Endothelial cell of umbilical vein (primary cell): ENCODE measurements around the gene NMB.
"Not testable (repeated sequence)": the region's sequence is repeated elsewhere in the genome, so short reads cannot be mapped to it uniquely, and the experiment has no call there.

Experiments
- JUN ChIP-seq: IDR thresholded peaks from 2 replicates; pipeline ENCODE4 v1.6.1; 2011; ENCODE audit warnings: borderline replicate concordance, low read depth; ENCODE audit not compliant: insufficient read length, insufficient read depth
- POLR2A ChIP-seq: IDR thresholded peaks from 2 replicates; pipeline ENCODE4 v1.6.1; 2012; ENCODE audit warnings: low read depth, mild to moderate bottlenecking, control low read depth, low read length
- TF ChIP-seq, protein P1 (sequence below), 2 donors: IDR thresholded peaks; 1 replicate in 1 of 2; 2 replicates in 1 of 2; pipeline ENCODE4 v1.5.1; 2011; ENCODE audit warnings: low read length in 2 of 2, mild to moderate bottlenecking in 2 of 2, moderate library complexity in 2 of 2, control low read depth in 1 of 2, inconsistent platforms in 1 of 2, low read depth in 1 of 2; ENCODE audit not compliant: insufficient read depth in 1 of 2; ENCODE audit errors: extremely low read depth in 1 of 2

- TF ChIP-seq JUN, POLR2A: not testable (repeated sequence)
- TF ChIP-seq, protein P1, sequence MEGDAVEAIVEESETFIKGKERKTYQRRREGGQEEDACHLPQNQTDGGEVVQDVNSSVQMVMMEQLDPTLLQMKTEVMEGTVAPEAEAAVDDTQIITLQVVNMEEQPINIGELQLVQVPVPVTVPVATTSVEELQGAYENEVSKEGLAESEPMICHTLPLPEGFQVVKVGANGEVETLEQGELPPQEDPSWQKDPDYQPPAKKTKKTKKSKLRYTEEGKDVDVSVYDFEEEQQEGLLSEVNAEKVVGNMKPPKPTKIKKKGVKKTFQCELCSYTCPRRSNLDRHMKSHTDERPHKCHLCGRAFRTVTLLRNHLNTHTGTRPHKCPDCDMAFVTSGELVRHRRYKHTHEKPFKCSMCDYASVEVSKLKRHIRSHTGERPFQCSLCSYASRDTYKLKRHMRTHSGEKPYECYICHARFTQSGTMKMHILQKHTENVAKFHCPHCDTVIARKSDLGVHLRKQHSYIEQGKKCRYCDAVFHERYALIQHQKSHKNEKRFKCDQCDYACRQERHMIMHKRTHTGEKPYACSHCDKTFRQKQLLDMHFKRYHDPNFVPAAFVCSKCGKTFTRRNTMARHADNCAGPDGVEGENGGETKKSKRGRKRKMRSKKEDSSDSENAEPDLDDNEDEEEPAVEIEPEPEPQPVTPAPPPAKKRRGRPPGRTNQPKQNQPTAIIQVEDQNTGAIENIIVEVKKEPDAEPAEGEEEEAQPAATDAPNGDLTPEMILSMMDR (IDR thresholded peaks at IDR 0.05; ENCODE audit: extremely low read depth in 1 of 2, insufficient read depth in 1 of 2, low read depth in 1 of 2, low read length in 2 of 2) = not testable (repeated sequence)
Observed at GRCh38 chr15:84686446-84686845, 28.4 kb upstream of the NMB start.
